Measurements from ENCODE around the gene CAMK2D.
A peak's percentile ranks its signal among the peaks of the same experiment; 100 is the strongest.
"Not testable (repeated sequence)": the region's sequence is repeated elsewhere in the genome, so short reads cannot be mapped to it uniquely, and the experiment has no call there.

CAMK2D gene

DNA sequence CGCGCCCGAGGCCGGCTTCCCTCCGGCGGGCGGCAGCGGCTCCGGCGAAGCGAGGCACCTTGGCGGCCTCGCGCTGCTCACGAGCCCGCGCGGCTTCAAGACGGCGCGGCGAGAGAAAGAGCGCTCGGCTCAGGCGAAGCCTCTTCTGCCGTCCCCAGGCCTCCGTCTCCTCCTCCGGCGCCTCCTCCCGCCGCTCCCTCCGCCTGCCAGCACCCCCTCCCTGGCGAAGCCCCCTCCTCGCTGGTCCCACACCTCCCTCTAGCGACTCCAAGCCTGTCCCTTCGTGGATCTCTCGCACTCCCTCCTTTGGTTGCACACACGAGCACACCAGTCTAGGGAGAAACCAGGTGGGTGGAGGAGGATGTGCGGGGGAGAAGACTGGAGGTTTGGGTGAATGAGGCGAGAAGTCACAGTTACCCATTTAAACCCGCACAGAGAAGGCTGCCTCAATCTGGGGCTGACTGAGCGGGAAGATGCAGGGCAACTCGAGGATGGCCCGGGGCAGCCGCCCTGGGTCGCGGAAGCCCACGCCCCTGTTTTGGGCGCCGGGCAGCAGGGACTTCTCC, at the start of gene CAMK2D:
CAMK2D (minus strand) TSS at position 119 of the 566 bp plus-strand sequence. CDS start 670 bp downstream, outside the sequence.
- peak; percentile 63 for DNase-seq (ENCODE audit: low spot score)

DNA sequence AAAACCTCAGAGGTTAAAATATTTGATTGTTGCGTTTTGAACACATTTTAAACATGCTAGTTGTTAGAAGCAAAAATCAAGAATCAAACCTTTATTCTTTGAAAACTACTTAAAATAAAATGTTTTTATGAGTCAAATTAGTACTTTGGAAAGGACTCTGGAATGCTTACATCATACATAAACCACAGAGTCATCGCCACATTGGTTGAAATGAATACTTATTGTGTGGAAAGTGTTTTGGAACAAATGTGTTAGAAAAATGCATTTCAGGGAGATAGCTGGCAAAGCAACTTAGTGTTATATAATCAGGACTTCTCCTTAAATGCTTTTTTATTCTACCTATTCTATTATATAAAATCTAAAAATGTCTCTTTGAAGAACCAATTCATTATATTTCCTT, 49.4 kb upstream of the CAMK2D start:
- DNase-seq (ENCODE audit: low spot score), result peak; percentile 56

DNA sequence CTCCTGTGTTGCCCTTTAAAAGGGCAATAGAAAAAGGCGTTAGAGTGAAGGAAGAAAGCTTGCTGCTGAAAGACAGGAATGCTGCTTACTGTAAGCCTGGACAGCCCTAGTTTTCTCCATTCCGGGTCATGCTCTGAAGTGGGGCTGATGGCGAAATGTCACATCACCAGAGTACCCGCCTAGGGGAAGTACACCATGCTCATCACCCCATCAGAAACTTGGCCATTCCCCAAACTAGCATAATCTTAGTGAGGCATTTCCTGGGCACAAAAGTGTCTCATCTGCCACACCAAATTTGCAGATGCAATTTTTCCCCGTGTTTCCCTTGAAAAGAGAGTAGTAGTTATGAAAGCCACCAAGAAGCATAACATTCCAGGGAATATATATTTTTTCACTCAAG, 47.8 kb upstream of the CAMK2D start:
- DNase-seq (ENCODE audit: low spot score), result no peak

DNA sequence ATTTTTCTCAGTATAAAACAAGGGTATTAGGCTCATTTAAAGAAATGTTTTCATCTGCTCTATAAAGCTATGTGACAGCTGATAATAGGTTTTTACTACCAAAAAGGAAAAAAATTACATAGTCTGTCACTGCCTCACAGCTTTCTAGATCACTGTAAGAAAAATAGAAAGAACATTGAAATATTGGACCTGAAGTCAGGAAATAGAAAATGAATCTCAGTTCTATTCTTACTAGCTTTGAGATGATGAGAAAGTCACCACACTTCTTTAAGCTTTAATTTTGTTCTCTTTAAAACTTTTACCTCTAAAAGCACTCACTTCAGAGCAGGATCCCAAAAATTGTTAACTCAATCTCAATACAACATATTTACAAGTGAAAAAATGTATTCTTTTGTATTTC, 45.3 kb upstream of the CAMK2D start:
- no peak for DNase-seq (ENCODE audit: low spot score)

DNA sequence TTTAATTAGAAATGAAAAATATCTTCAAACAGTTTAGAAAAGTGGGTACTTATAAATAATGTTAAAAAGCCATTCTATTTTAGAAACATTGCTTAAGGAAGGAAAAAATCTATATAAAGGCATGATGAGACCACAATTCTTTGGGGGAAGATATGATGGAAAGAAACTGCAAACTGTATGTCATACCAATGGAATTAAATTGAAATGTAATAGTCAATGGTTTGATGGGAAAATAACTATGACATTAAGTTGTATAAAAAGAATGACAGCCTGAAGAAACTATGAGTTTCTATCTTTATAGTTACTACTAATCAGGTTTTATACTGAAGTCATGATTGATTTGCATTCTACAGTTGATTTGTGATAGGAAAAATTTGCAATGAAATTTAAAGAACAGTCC, 40.3 kb upstream of the CAMK2D start:
- DNase-seq (ENCODE audit: low spot score), result no peak

DNA sequence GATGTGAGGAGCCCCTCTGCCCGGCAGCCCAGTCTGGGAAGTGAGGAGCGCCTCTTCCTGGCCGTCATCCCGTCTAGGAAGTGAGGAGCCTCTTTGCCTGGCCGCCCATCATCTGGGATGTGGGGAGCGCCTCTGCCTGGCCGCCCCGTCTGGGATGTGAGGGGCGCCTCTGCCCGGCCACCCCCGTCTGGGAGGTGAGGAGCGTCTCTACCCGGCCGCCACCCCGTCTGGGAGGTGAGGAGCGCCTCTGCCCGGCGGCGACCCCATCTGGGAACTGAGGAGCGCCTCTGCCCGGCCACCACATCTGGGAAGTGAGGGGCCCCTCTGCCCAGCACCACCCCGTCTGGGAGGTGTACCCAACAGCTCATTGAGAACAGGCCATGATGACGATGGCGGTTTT, 34.8 kb upstream of the CAMK2D start:
- not testable (repeated sequence) for DNase-seq (ENCODE audit: low spot score)

DNA sequence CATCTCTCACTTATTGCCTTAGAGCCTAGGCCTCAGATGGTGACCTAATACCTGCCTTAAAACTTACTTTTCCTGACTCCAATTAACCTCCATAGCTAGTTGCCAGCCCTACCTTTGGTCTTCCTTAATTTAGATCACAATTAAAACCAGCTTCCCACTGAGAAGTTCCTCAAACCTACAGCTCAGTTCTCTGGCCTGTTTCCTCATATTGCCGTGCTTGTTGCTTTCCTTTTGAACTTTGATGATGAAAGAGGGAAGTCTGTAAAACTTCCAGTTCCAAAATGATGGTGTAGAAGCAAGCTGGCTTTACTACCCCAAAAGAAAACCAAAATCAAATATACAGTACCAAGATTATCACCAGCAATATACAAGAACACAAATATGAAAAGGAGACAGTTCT, 28.9 kb upstream of the CAMK2D start:
- no peak for DNase-seq (ENCODE audit: low spot score)

DNA sequence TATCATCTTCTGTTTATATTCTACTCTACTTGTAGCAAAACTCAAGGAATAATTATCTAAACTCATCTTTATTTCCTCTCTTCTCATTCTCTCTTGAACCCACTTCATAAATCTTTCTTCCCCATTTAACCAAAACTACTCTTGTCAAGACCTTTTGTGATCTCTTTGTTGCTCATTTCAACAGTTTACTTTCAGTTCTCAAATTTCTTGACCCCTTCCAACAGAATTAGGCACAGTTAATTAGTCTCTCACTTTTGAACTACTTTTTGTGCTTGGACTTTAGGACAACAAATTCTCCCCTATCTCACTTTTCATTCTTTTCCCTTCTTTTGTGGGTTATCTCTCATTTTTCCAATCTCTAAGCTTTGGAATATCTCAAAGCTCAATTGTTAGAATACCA, 27.4 kb upstream of the CAMK2D start:
- DNase-seq (ENCODE audit: low spot score), result no peak

DNA sequence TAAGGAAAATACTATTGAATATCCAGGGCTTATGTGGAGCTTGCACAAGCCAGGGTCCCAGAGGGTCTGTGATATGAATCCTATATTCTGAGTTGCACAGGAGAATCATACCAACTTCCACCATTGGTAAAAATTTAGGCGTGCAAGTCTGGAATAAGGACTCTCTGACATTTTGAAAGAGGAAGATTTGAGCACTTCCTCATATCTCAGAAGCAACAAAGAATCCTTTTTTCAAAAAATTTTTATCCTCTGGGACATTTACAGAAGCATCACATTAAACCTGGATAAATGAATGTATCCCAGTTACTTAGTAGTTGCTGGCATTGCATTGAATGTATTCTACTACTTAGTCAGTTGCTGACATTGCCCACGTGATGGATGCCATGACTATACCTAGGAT, 24.2 kb upstream of the CAMK2D start:
- no peak for DNase-seq (ENCODE audit: low spot score)

DNA sequence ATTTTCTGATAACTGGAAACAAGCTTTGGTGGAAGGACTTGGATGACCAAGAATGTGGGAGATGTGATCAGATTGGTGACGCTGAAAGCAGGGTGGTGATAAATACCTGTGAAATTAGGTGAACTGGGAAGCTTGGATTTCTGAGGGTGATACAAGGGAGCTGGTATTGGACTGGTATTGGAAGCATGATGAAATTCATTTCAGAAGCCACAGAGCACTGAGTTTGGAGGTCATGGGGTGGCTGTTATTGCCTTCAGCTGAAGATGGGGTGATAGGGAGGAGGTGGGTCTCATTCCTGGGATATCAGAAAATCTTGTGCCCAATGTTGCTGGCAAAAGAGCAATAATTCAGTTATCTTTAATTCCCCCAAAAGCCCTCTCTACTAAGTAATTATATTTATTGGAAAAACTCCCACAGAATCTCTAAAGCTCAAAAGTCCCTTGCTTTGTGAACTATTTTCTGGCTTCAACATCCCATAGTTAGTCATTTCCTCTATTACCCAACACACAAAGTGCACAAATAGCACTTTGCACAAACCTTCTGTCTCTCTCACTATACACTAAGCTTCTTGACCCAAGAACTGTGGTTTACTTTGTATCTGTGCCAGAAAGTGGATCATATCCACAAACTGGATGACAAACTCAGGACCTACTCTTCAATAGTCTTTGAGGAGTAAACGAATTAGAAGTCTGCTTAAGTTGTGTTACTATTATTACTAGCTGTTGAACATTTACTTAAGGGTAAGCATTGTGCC, 23.1 kb upstream of the CAMK2D start:
- DNase-seq (ENCODE audit: low spot score), result peak; percentile 76

DNA sequence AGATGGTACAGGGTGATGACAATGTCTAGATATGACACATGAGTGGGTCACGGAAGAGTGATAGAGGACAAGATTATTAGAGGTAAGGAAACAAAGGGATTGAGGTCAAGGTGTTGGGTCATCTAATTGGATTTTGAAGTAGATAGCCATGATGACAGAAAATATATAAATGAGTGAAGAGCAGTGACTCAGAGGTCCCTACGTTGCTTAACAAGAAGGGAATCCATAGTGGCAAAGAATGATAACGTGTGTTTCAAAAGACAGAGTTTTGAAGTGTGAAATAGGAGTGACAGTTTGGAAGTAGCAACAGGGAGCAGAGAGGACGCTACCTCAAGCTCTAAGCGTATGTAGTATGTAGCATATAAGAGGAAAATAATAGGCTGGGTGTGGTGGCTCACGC, 22.2 kb upstream of the CAMK2D start:
- DNase-seq (ENCODE audit: low spot score), result no peak

DNA sequence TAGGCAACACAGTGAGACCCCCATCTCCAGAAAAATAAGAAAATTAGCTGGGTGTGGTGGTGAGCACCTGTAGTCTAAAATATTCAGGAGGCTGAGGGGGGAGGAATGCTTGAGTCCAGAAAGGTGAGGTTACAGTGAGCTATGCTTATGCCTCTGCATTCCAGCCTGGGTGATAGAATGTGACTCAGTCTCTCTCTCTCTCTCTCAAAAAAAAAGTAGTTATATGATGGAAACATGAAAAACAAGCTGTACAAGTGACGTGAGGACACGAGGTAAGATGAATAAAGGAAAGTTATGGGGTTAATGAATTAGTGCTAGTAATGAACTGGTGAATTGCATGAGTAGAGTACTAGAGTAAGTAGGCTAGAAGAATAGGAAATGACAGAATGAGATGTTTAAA, 21.8 kb upstream of the CAMK2D start:
- no peak for DNase-seq (ENCODE audit: low spot score)

DNA sequence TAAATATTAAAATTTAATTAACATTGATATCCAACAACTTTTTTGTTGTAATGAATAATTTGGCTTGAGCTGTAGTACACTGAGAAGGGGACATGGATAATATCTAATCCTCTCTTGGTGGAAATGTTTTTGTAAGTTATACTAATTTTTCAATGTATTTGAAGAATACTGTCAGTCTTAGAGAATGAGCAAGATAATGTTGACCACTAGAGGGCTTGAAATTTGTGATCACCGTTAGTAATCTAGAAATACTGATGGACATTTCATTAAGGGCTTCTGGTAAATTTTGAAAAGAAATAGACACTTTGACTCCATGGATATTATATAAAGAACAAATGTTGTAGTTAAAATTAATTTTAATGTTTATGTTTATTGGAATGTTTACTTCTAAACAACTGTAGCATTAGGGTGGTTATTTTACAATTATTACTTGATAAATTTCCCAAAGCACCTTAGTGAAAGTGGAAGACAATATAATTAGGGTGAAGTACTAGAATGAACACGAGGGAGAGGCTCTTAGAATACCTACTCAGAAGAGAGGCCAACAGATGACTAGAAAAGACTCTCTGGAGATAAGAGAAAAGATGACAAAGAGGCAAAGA, 20.0 kb upstream of the CAMK2D start:
- peak; percentile 18 for DNase-seq (ENCODE audit: low spot score)

DNA sequence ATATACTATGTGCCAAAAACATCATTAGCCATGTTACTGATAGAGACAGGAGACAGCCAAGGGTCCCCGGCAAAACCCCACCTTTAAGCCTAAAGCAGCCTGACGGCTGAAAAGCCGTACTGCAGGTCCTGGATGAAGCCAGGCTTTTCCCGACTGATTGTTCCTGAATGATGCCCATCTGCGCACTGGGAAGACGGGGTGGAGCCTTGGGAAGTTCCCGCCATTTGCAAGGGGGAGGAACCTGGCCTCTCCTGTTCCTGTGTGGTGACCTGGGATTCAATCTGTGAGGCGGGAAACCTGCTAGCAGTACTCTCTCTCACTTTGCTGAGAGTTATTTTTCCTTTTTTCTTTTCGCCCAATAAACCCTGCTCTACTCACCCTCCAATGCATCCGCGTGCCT, 15.1 kb upstream of the CAMK2D start:
- DNase-seq (ENCODE audit: low spot score), result no peak

DNA sequence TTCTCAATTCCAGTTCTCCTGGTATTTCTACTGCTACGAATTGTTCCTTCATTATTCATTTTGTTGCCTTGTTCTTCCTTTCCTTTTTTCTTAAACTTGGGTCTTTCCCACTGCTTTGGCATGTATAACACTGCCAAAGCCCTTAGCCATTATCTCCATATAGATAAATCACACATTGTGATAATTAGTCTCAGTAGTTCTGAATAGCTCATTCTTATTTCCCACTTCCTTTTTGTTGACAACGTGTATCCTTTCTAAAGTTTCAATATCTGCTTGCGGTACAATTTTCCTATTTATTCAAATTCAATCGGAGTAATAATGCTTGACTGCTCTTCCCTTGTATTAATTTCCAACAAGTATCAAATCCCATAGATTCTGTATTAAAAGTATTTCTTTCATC, 14.5 kb upstream of the CAMK2D start:
- no peak for DNase-seq (ENCODE audit: low spot score)

DNA sequence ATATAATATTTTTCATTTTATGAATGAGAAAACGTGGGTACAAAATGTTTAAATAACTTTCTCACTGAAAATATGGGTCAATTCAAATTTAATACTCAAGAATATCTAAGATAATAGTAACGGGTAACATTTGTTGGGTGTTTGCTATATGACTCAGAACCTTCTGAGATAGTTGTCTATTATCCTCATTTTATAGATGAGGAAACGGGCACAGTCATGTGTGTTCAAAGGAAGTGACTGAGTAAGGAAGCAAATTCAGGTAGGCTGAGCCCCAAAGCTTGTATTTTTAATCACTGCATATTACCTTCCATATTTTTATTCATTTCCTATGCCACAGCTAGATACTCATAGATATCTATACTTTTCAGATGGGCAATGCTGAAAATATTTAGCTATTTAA, 12.2 kb upstream of the CAMK2D start:
- no peak for DNase-seq (ENCODE audit: low spot score)

DNA sequence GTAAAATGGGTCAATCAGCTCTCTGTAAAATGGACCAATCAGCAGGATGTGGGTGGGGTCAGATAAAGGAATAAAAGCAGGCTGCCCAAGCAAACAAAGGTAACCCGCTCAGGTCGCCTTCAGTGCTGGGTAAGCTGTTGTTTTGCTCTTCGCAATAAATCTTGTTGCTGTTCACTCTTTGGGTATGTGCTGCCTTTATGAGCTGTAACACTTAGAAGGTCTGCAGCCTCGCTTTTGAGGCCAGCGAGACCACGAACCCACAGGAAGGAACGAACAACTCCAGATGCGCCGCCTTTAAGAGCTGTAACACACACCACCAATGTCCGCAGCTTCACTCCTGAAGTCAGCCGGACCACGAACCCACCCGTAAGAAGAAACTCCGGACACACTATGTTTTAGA, 11.5 kb upstream of the CAMK2D start:
- no peak for DNase-seq (ENCODE audit: low spot score)

DNA sequence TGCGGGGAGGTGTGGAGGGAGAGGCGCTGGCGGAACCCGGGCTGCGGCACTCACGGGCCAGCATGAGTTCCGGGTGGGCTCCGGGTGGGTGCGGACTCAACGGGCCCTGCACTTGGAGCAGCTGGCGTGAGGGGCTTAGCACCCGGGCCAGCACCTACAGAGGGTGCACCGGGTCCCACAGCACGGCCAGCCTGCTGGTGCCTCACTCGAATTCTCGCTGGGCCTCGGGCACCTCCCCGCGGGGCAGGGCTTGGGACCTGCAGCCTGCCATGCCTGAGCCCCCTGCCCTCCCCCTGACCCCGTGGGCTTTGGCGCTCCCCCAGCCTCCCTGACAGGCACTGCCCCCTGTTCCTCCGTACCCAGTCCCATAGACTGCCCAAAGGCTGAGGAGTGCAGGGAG, 10.8 kb upstream of the CAMK2D start:
- DNase-seq (ENCODE audit: low spot score), result no peak

DNA sequence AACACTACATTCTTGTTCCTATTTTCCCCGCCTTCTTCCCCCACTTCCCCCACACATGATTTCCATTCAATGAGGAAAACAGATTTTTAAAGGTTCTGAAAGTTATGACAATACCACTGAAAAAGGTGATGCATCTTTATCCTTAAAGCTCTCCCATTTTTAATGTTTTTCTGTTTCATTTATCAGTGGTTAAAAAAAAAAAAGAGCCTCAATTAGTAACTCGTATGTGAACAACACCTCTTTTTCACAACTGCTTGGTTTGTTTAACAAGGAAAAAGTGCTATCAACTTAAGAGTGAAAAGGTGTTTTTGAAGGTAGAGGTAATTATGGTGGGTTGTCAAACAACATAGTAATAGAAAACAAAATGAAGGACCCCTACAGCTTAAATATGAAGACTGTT, 8.2 kb upstream of the CAMK2D start:
- DNase-seq (ENCODE audit: low spot score), result no peak

DNA sequence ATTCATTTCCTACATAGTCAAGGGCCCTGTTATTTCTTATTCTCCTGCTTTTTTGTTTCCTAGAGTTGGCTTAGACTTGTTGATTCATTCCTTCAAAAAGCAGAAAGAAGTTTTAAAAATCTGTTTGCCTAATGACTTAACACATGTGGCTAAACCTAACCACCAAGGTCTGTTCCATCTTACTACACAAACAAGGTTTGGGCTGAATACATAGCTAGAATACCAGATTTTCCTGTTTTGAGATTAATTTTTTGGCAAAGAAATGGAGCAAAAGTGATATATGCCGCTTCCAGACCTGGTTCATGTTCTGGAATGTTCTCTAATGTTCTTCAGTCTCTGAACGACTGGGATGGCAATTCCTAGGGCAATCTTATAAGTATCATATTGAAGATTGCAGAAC, 7.4 kb upstream of the CAMK2D start:
- no peak for DNase-seq (ENCODE audit: low spot score)

DNA sequence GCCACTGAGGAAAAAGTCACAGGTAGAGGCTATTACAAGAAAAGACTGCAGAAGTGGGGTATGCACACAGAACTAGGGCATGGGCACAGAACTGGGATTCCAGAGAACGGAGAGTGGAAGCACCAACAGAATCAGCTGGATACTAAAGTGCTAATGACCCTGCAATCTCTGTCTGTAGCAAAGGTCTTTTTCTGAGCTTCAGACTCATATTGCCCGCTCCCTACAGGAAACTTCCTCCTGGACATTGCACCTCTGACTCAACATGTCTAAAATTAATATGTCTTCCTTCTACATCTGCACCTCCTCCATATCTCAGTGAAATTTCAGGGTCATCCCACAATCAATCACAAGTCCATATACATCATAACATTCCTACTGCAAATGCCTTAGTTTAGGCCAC, 5.3 kb upstream of the CAMK2D start:
- no peak for DNase-seq (ENCODE audit: low spot score)

DNA sequence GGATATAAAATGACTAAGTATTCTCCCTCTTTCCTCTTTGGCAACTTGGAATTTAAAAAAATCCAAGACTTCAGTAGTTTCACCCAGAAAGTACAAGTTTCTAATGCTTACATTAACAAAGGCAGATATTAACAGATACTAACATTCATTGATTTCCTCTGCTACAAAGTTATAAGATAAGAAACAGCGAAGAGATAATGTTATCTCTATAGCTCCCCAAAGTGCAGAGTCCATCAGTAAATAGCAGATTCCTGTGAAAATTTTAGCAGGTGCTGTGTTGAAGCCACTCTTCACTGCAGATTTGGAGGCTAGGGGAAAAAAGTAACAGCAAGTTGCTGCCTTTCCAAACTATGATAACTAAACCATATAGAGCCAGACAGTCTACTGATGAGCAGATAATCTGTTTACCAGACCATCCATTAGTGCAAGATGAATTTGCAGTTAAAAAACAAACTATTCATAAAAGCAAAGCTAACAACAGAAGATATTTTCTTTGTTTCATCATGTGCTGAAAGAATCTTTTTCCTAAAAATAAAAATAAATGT, 3.3 kb upstream of the CAMK2D start:
- no peak for DNase-seq (ENCODE audit: low spot score)

DNA sequence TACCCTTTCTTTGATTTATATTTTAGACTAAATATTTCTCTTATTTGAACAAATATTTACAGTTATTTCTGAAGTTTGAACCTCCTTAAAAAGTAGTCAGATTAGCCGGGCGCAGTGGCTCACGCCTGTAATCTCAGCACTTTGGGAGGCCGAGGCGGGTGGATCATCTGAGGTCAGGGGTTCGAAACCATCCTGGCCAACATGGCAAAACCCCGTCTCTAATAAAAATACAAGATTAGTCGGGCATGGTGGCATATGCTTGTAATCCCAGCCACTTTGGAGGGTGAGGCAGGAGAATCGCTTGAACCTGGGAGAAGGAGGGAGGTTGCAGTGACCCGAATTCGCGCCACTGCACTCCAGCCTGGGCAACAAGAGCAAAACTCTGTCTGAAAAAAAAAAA, 2.4 kb upstream of the CAMK2D start:
- DNase-seq (ENCODE audit: low spot score), result not testable (repeated sequence)

DNA sequence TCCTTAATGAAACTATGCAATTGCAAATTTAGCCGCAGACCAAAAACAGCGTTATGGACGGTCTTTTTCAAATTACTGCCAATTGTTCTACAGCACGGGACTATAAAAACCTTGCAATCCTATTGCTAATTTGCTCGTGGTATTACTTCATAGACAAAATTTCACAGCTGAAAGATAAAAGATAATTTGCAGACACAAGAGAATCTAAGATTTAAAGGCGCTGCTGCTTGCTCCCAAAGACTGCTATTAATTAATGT, 1.4 kb upstream of the CAMK2D start:
- DNase-seq (ENCODE audit: low spot score), result peak; percentile 7

Measured in AG20443 (cell line).